Activated CD4-positive, alpha-beta T cell treated with anti-CD3 and anti-CD28 coated beads, Interleukin-10, Interleukin-2, amounts not matched to agents 100 ng/mL and 50 ng/mL, durations not matched to agents 16 hours and 8 hours (primary cell): ENCODE data around the gene NHSL1.
"Not testable (repeated sequence)": the region's sequence is repeated elsewhere in the genome, so short reads cannot be mapped to it uniquely, and the experiment has no call there.

ENCODE experiments used
- DNase-seq: peaks from one replicate; pipeline ENCODE4 v3.0.0-alpha.2; 2020

NHSL1 gene

DNA sequence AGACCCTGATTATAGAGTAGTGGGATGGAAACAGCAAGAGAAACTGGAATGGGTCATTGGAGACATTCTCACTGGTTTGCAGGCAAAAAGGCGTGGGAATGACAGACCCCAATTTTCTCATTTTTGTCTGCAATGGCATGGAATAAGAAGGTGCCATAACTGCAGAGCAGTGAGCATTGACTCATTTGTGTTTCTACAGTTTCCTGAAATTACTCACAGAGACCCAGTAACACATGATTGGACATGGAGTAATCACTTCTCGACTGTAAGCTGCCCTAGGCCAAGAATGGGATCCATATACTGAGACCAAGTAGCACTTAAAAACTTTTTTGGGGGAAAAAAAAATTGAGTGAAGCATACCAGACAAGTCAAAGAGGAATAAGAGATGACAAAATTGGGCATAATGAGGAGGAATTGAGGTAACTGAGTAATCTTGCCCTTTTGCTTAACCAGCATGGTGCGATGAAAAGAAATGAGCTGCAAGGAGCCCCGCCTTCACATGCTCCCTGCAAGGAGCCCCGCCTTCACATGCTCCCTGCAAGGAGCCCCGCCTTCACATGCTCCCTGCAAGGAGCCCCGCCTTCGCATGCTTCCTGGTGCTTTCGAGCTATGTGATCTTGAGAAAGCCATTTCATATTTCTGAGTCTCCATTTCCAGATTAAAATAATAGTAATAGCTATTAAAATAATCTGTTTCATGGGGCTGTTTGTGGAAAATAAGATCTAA is 44.1 kb downstream of the NHSL1 start:
- peak; percentile 81 for DNase-seq

DNA sequence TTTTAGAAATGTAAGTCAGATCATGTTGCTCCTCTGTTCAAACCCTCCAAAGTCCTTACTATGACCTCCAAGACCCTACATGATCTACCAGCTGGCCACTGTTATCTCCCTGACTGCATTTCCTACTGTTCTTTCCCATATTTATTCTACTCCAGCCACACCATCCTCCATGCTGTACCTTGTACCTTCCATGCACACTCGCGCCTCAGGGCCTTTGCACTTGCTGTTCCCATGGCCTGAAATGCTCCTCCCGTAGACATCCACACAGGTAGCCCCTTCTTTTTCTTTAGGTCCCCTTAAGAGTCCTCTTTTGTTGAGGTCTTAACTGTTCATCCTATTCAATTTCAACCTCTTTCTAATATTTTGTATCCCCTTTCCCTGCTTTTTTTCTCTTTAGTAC is 48.3 kb downstream of the NHSL1 start:
- DNase-seq, result no peak

DNA sequence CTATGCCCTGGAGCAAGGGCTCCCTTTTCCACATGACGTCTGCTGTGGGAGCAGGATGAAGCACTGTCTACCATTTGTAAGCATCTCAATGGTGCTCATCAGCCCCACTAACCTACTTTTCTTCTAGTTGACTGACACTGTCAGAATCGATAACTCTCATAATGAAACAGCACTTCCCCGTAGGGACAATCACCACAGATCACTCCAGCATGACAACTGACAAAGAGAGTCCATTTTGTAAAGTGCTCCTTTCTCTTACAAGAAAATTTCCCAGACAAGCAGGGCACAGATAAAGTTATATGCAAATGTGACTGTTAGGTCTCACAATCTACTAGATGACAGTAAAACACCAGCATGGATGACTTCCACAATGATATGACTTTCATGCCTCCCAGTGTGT is 48.8 kb downstream of the NHSL1 start:
- DNase-seq, result peak; percentile 40

DNA sequence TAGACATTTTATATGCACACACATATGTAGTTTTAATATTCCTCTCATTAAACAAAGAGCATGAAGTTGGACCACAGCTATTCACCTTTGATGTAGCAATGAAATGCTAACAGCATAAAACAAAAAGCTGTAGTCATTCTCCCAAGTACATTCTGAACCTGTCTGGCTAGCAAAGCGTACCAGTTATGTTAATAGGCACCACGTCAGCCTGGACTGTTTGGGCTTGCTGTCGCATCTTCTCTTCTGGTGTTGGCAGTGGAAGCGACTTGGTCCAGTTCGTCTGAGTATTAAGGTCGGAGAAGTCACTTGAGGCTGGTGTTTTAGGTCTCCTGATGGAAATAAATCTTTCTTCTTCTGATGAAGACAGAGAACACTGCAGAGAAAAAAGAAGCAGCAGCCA is 52.5 kb downstream of the NHSL1 start:
- no peak for DNase-seq

DNA sequence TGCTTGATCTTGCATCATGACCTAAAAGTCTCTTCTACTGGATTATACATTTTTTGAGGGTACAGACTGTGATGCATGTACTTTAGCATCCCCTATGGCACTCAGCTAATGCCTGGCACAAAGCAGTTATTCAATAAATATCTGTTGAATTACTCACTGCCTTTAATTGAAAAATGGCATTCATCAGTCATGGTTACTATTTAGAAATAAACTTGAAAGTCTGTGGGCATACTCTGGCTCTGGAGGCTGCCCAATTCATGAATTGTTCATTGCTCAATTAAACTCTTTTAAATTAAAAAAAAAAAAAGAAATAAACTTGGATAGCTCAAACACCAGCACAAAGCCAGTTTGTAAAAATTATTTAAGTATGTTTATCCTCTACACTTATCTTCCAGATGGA is 55.3 kb downstream of the NHSL1 start:
- DNase-seq, result no peak

DNA sequence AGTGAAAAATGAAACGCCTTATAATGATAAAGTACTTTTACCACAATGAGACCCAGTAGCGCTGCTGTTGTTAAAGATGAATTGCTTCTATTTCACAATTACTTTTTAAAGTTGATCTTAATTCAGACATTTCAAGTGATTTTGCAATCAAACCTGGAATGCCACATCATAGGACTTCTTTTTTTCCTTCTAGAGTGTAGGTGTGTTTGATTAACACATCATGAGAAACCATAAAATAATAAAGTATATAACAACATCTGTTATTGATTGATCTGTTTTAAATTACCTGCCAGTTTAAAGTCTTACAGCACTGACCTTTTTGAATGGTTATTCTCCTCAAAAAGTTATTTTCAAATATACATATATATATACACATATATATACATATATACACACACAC is 56.6 kb downstream of the NHSL1 start:
- no peak for DNase-seq

DNA sequence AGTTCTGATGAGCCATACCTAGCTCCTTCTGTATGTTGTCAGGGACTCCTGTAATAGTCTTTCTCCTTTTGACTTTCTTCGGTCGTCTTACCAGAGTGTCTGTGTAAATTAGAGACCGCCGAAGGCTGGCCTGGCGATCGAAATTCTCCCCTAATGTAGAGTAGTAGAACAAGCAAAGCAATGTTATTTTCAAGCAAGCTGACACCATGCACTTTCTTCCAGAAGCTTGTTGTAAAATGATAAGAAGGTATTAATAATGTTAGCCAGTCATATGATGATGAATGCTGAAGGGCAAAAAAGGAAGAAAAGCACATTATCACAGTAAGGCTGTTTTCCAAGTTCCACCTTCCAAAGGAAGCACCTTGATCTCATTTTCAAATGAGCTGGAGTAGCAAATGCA is 57.3 kb downstream of the NHSL1 start:
- DNase-seq, result no peak

DNA sequence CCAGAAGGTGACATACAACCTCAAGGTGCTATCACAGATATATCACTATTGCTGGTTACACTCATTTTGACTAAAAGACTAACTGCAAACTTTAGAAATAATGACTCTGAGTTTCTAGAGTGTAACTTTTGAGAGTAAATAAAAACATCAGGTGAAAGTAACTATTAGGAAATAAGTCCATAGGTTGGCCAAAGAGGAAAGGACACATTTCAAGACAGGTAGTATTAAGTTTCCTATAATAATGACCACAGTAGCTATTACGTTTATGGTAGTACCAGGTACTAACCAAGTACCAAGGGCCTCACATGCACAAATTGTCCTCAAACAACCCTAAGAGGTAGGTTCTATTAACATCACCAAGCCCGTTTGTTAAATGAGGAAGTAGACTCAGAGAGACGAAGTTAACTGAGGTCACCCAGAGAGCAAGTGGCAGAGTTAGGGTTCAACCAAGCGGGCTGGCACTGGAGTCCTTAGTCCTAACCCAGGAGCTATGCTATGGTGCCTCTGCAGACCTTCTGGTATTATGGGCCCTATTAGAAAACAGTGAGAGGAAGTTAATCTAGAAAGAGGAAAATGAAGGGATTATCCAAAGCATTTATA is 58.4 kb downstream of the NHSL1 start:
- no peak for DNase-seq

DNA sequence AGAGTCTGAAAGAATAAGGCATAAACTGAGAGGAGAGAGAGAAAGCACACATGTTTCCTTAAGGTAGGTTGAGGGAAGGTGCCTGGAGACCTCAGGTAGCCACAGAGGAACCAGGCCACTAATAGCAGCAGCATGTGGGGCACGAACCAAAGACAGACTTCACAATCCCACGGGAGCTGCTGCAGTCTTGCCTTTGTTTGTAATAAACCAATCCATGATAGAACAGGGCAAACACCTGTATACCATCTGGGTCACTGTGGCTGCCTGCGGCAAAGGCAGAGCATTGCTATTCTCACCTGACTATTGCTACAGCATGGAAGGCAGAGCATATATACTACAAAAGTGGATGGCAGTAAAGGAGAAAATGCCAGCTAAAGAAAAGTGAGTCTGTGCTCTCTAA is 59.0 kb downstream of the NHSL1 start:
- DNase-seq, result no peak

DNA sequence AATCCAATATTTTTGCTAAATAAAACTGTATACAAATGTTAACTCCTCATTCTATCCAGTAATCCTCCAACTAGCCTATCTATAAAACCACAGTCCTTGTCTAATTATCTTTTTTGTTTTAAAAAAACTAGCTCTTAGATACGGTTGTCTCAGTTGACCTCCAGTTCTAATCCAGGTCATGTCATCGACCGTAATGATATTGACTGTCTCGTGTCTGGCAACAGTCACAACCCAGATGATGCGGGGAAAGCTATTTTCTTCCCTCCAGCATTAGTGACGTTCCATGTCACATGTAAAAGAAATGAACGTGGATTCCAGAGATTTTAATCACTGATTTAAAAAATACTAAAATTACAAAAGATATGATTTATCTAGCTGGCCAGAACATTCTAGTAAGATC is 59.7 kb downstream of the NHSL1 start:
- no peak for DNase-seq

DNA sequence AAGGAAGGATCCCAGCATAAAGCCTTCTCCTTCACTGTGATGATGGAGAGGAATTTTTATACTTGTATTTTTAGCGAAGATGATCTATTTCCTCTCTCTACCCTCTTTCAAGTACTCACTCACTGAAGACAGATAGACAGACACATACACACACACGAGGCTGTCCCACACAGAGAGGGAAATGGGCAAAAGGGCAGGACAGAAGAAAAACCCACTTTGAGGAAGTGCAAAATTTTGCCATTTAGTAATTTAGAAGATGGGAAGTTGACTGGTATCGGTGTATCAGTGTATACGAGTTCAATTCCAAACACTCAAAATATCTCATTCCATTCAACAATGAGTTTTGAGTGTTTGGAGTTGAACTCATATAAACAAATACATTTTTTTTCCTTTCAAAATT is 64.4 kb downstream of the NHSL1 start:
- no peak for DNase-seq

DNA sequence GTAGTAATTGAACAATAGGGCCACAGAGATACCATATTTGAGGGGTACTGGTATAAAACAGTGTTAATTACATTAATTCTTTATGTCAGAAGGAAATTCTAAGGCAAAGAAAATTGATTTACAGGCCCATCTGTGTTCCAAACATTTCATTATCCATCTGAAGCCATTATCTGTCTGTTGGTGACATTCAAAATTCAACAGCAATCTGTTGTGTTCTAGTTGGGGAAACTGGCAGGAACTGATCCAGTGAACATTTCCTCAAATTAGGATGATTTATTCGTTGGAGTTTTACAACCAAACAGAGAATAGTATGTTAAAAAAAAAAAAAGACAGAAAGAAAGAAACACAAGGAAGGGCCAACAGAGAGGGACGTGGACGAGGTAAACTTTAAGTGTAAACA is 65.2 kb downstream of the NHSL1 start:
- no peak for DNase-seq

DNA sequence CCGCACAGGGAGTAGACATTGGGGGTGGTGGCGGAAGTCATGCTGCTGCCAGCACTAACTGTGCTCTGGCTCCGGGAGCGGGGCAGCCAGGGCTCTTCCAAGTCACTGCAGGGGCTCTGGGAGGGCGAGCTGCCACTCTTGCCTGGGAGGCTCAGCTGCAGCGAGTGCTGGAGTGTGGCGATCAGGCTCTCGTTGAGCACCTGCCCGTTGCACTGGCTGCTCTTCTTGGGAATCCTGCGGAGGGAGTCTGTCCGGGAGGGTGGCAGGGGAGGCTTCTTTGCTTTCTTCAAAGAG is 67.3 kb downstream of the NHSL1 start:
- no peak for DNase-seq

DNA sequence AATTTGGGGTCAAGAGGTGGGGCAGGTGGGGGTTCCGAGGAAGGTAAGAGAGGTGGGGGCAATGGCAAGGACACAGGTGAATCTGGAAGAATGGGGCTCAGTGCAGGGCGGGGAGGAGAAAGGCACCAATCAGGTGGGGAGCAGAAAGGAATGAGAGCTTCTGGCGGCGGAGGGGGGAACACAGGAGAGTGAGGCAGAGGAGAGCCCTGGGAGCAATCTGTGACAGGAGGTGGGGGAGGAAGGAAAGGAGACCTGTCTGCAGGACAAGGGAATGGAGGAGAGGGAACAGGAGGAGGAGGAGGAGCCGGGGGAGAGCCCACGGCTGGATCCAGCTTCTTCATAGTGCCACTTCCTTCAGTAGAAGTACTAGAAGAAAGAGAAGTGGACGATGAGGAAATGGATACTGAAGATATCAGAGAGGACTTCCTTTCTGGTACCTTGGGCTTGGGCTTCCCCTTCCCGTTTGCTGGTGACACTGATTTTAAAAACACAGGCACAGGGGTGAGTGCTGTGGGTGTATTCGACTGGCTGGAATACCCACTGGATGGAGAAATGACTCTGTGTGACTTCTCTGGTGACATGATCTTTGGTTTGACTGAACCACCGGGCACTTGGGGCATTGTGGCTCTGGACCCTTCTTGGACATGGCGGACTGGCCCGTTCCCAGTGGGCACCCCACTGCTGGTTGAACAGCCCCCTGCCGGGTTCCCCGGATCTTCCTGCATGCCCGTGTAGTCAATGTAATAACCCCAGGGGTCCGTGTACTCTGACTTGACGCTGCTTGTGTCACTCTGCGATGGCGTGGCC is 67.8 kb downstream of the NHSL1 start:
- no peak for DNase-seq

DNA sequence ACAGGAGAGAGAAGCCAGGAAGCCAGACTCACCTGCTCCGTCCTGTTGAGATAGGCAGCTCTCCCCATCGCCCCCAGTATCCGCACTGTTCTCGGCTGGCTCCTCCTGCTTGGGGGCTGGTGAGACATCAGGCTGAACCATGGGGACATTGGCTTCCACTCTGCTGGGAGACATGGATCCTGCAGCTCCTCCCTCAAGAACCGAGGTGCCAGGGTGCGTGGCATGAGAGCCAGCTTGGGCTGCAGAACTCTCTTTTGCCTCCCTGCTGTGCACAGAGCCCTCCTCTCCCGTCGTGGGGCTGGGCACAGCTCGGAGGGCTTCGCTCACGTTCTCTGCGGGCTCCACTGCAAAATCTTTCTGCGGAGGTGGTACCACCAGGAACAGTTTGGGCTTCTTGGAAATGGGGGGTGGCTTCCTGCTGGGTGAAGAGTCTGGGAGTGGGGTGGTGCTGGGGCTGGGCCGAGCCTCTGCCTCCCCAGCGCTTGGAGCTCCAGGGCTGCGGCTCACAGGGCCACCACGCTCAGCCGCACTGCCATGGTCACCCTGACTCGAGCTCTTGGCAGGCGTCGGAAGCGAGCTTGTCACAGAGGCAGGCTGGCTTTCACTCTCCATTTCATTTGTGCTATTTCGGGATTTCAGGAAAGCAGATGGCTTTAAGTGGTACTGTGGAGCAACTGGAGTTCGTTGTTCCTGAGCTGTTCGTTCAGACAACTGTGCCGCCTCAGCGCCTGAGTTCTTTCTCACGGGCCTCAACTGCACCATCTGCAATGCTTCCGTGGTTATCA is 68.7 kb downstream of the NHSL1 start:
- no peak for DNase-seq

DNA sequence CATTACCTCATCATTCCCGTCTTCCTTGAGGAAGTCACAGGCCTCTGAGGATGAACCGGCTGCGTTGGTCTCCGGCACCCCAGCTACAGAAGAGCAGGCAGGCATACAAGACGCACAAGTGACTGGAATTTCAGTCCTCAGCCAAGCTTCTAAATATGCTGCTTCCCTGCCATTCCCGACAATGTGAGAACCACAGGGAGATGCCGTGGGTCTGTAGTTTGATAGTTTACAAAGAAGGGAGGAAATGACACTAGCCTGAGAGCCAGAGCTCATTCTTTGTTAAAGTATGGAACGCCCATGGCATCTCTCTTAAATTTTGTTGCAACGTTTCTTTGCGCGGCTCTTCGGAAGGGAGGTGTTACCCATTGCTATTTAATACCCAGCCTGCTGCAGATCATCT is 69.5 kb downstream of the NHSL1 start:
- no peak for DNase-seq

DNA sequence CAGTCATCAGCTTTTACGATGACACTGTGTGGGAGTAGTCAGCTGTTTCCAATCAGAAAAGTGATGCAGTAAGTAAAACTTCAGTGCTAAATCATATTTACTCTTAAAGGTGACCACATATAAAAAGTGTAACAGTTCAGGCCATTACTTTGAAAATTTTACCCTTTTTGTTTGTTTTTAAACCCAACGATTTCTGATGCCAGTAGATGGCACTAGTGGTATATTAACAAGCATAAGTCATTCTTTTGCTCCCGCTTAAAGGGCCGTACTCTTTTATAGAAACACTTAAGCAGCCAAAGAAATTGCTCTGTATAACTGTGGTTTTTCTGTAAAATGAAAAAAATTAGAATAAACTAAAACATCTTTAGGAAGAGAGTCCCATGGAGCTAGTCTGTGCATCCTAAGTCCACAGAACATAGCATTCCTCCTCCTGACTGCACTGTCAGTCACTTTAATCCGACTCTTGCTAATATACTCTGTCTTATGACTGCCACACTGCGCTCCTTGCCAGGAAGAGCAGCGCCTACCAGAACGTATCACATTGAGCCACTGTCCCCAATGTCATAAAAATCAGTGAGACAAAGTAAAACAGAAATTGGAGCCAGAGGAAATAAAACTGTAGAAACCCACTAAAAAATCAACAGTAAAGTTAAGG is 70.2 kb downstream of the NHSL1 start:
- peak; percentile 42 for DNase-seq

DNA sequence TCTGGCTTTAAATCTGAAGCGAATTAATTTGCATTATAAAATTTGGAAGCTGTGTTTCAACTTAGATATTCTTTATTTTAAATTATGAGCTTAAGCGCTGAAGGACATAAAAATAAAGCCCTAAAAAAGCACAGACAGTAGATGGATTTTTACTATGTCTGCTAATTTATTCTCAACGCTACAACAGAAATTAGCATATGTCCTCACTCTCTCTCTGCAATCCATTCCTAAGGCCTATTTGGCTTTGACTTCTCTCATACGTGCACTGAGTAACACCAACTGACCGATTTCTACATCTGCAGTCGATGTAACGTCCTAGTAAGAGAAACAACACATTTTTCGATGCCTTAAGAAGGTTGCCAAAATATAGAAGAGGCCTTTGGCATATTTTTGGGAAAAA is 71.6 kb downstream of the NHSL1 start:
- DNase-seq, result no peak

DNA sequence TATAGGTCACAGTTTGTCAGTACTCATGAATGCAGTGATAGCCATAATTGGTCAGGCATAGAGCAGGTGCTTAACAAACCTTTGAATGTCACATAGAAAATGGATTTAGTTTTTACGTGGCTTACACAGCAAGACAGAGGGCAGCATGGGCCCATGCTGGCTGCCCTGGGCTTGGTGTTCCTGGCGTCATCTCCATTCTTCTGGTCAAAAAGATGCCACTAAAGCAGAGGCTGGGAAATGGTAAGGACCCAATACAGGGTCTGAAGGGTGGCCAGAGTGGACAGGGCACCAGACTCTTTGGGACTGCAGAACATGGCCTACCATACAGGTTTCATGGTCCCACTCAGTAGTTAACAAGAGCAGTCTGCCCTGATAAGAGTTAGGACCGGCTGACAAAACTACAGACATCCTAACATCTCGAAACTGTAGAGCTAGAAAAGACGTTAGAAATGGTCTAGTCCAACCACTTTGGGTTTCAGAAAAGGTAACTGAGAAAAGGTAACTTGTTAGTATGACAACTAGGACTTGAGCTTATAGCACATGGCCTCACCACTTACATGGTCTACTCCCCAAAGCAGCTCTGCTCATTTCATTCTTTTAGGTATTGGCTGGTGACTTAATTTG is 72.7 kb downstream of the NHSL1 start:
- DNase-seq, result no peak

DNA sequence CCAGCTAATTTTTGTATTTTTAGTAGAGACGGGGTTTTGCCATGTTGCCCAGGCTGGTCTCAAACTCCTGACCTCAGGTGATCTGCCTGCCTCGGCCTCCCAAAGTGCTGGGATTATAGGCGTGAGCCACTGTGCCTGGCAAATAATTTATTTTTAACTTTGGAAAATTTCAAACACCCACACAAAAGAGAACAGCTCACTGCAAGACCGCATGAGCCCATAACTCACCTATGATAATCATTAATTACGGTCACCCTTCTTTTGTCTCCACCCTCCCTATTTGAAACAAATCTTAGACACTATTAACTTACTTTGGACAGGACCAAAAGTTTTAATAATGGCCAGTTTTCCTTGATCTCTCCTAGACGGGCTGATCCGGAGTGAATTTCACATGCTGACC is 74.0 kb downstream of the NHSL1 start:
- DNase-seq, result not testable (repeated sequence)

DNA sequence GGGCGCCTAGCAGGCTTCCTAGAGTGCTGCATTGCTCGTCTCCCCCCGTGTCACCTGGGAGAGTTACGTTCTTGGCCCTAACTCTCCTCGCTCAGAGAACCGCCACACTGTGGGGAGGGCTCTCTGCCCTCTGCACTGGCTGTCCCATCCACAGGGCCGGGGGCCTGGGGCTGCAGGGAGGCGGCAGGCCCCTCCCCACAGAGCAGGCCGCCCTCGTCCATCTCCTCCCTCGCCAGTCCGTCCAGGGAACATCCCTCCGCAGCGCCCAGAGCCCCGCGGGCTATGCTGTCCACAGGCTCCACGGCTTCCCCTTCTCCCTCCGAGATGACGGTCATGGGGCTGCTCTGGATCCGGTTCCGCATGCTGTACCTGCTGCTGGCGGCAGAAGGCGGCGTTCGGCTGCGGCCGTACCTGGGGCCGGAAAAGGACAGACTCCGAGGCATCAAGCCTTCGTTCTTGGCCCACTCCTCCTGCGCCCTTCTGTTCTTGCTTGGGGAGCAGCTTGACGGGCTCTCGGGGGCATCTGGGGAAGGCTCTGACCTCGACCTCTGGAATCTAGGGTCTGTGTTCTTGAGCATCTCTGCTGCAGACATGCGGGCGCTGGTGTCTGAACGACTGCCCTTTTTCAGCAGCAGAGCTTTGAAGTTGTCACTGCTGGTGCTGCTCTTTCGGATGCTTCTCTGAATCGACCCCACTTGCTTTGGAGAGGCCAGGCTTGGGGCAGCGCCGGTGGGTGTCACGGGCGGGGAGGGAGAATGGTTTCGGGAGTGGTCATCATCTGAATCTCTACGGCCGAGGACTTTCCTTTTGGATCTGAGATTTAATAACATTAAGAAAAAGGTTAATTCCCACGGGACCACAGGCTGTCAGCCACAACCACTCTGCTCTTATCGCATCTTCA is 75.0 kb downstream of the NHSL1 start:
- no peak for DNase-seq

DNA sequence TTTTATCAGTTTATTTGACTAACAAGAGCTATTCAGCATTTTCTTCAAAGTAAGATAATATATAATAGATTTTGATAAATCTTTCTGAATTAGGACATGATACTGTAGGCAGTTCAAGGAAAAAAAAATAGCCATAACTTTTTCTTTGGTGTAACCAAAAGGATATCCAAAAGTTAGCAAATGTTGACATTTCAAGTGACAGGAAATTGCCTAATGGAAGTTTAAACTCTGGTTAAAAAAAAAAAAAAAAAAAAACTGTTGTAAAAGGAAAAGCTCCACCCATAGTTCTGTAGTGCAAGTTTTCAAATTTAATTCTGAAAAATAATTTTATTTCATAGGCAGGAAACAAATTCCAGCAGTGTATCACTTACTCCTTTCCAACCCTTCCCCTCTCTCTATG is 76.4 kb downstream of the NHSL1 start:
- DNase-seq, result no peak
